Suprapubic skin (tissue), 3 donors: ENCODE results near the gene CABP1.

Experiments
- EP300 ChIP-seq: sonication (generic); formaldehyde crosslinking; IDR thresholded peaks from one replicate; pipeline ENCODE4 v1.6.1; 2017; ENCODE audit warnings: antibody characterized with exemption
- POLR2A ChIP-seq, 2 donors: fragments of 450-650 bp; IDR thresholded peaks; one replicate each; pipeline ENCODE4 v1.6.1; 2017; ENCODE audit warnings: antibody characterized with exemption in 2 of 2, mild to moderate bottlenecking in 2 of 2, moderate library complexity in 2 of 2
- TF ChIP-seq, protein P1 (sequence below), 2 donors: fragments of 200-600 bp in 1 of 2; fragments of 450-650 bp in 1 of 2; sonication (generic) in 1 of 2; IDR thresholded peaks; one replicate each; pipeline ENCODE4 v1.5.1; 2016 to 2019; ENCODE audit warnings: antibody characterized with exemption in 2 of 2, mild to moderate bottlenecking in 1 of 2, moderate library complexity in 1 of 2

DNA sequence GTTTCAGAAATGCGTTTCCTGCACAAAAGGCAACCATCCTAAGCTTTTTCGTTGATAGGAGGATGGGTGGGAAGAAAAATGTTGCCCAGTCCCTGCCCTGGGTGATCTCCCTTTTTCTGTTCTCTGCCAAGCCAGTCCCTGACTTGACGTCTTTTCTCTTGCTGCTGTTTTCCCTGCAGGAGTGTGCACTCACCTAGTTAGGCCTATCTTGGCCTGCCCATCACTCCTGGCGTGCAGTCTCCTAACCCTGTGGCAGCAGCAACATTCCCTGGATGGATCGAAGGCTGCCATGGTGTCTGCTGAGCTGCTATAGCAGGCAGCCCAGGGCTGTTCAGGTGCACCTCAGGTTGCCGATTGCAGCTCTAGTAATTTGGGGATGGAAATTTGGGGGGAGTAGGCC lies 71.0 kb downstream of the CABP1 start:
- TF ChIP-seq, protein P1, sequence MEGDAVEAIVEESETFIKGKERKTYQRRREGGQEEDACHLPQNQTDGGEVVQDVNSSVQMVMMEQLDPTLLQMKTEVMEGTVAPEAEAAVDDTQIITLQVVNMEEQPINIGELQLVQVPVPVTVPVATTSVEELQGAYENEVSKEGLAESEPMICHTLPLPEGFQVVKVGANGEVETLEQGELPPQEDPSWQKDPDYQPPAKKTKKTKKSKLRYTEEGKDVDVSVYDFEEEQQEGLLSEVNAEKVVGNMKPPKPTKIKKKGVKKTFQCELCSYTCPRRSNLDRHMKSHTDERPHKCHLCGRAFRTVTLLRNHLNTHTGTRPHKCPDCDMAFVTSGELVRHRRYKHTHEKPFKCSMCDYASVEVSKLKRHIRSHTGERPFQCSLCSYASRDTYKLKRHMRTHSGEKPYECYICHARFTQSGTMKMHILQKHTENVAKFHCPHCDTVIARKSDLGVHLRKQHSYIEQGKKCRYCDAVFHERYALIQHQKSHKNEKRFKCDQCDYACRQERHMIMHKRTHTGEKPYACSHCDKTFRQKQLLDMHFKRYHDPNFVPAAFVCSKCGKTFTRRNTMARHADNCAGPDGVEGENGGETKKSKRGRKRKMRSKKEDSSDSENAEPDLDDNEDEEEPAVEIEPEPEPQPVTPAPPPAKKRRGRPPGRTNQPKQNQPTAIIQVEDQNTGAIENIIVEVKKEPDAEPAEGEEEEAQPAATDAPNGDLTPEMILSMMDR (IDR thresholded peaks at IDR 0.05) = no peak
- TF ChIP-seq POLR2A (IDR thresholded peaks at IDR 0.05) = no peak
- no peak for TF ChIP-seq EP300
